GM18505 (cell line): ENCODE measurements around the gene ANO6.
"Not testable (repeated sequence)": the region's sequence is repeated elsewhere in the genome, so short reads cannot be mapped to it uniquely, and the experiment has no call there.

ENCODE experiments used
- ATAC-seq: cut with Tn5 transposase; IDR thresholded peaks from one replicate; pipeline ENCODE4 v1.9.1; 2021; ENCODE audit not compliant: unreplicated experiment
- POLR2A ChIP-seq: IDR thresholded peaks from 4 replicates; pipeline ENCODE4 v1.6.1; 2011; ENCODE audit warnings: borderline replicate concordance; ENCODE audit not compliant: insufficient read depth, insufficient read length; ENCODE audit errors: extremely low read depth

The ANO6 gene

GRCh38 chr12:45353944-45354343 lies 138.0 kb downstream of the ANO6 start:
- no peak for TF ChIP-seq POLR2A
- peak; percentile 15 for ATAC-seq

GRCh38 chr12:45354399-45354798 lies 138.5 kb downstream of the ANO6 start:
- no peak for TF ChIP-seq POLR2A
- ATAC-seq = peak; percentile 82

GRCh38 chr12:45355730-45356129 lies 139.8 kb downstream of the ANO6 start:
- no peak for ATAC-seq
- TF ChIP-seq POLR2A = no peak

GRCh38 chr12:45356822-45357538 lies 141.1 kb downstream of the ANO6 start:
- ATAC-seq = no peak
- no peak for TF ChIP-seq POLR2A

GRCh38 chr12:45357539-45358417 lies 141.9 kb downstream of the ANO6 start:
- TF ChIP-seq POLR2A = no peak
- no peak for ATAC-seq

- no peak for ATAC-seq
- TF ChIP-seq POLR2A = no peak
These were observed 146.4 kb downstream of the ANO6 start for GRCh38 chr12:45362291-45362690.

- no peak for ATAC-seq
- TF ChIP-seq POLR2A = no peak
These were observed 148.0 kb downstream of the ANO6 start for GRCh38 chr12:45363903-45364302.

- no peak for TF ChIP-seq POLR2A
- no peak for ATAC-seq
These were observed 153.1 kb downstream of the ANO6 start for GRCh38 chr12:45368841-45369489.

- ATAC-seq = no peak
- TF ChIP-seq POLR2A = no peak
These were observed 161.9 kb downstream of the ANO6 start for GRCh38 chr12:45377815-45378214.

- ATAC-seq = no peak
- no peak for TF ChIP-seq POLR2A
These were observed 163.4 kb downstream of the ANO6 start for GRCh38 chr12:45379261-45379660.

- no peak for TF ChIP-seq POLR2A
- ATAC-seq = no peak
These were observed 165.5 kb downstream of the ANO6 start for GRCh38 chr12:45381351-45381750.

GRCh38 chr12:45388545-45388944 lies 172.7 kb downstream of the ANO6 start:
- ATAC-seq = no peak
- TF ChIP-seq POLR2A = no peak

GRCh38 chr12:45389426-45389825 lies 173.5 kb downstream of the ANO6 start:
- no peak for TF ChIP-seq POLR2A
- ATAC-seq = no peak

- not testable (repeated sequence) for ATAC-seq
These were observed 181.6 kb downstream of the ANO6 start for GRCh38 chr12:45397499-45397898.
